ENCODE data around the gene OR52I1. TPM values are rescaled to one million over a fixed set of nuclear protein-coding genes. Genes with fewer than 3 reads are reported as not detected.
A peak's percentile ranks its signal among the peaks of the same experiment; 100 is the strongest.

The OR52I1 gene
- total RNA-seq, 1 experiment from 2014 or later, result not detected

DNA sequence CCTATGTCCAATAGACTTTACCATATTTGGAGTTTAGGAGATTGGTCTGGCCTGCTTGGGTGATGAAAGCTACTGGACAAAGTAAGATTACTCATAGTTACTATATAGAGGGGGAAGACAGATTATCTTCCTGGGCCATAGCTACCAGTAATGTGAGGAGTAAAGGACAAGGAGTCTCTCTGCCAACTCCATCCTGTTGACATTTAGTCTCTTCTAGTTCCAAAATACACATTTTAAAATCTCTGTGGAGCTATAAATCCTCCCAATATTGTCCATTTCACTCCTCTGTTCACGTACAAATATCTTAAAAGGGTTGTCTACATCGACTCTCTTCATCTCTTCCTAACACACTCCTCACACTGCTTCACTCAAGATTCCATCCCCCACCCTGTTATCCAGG lies 42.3 kb downstream of the OR52I1 start:
- H3K9me3 Mint-ChIP-seq (ENCODE audit: low read depth, unreplicated experiment), result no peaks in the 10 kb centered on the region
- CTCF ChIA-PET, result interaction anchor here (1.1 to 2.8 kb wide), 4 partner anchors 9 to 449 kb away, joined by 3 to 25 read pairs (median 6); no protein-coding TSS in a partner anchor
- no TSS peak for BruUV-seq (replicated peaks)
- H3K4me3 Mint-ChIP-seq (ENCODE audit: low read depth, unreplicated experiment), result no peak overlapping the region
- H3K27ac Mint-ChIP-seq (ENCODE audit: unreplicated experiment), result no peak overlapping the region
- no peaks in the 10 kb centered on the region for H3K36me3 Mint-ChIP-seq (ENCODE audit: insufficient read depth, unreplicated experiment)
- intact Hi-C loops (cut with micrococcal nuclease; ENCODE audit: unreplicated experiment), result loop anchor here (2.0 kb wide), 2 partner anchors 37 to 183 kb away; no protein-coding TSS in a partner anchor
- no peak for DNase-seq
- no peaks in the 10 kb centered on the region for H3K4me1 Mint-ChIP-seq (ENCODE audit: low read depth, unreplicated experiment)
- peaks cover 18% of the 10 kb centered on the region for H3K27me3 Mint-ChIP-seq (ENCODE audit: unreplicated experiment)
- TF ChIP-seq, protein P1, sequence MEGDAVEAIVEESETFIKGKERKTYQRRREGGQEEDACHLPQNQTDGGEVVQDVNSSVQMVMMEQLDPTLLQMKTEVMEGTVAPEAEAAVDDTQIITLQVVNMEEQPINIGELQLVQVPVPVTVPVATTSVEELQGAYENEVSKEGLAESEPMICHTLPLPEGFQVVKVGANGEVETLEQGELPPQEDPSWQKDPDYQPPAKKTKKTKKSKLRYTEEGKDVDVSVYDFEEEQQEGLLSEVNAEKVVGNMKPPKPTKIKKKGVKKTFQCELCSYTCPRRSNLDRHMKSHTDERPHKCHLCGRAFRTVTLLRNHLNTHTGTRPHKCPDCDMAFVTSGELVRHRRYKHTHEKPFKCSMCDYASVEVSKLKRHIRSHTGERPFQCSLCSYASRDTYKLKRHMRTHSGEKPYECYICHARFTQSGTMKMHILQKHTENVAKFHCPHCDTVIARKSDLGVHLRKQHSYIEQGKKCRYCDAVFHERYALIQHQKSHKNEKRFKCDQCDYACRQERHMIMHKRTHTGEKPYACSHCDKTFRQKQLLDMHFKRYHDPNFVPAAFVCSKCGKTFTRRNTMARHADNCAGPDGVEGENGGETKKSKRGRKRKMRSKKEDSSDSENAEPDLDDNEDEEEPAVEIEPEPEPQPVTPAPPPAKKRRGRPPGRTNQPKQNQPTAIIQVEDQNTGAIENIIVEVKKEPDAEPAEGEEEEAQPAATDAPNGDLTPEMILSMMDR (IDR thresholded peaks at IDR 0.05; ENCODE audit: unreplicated experiment), result no peak

DNA sequence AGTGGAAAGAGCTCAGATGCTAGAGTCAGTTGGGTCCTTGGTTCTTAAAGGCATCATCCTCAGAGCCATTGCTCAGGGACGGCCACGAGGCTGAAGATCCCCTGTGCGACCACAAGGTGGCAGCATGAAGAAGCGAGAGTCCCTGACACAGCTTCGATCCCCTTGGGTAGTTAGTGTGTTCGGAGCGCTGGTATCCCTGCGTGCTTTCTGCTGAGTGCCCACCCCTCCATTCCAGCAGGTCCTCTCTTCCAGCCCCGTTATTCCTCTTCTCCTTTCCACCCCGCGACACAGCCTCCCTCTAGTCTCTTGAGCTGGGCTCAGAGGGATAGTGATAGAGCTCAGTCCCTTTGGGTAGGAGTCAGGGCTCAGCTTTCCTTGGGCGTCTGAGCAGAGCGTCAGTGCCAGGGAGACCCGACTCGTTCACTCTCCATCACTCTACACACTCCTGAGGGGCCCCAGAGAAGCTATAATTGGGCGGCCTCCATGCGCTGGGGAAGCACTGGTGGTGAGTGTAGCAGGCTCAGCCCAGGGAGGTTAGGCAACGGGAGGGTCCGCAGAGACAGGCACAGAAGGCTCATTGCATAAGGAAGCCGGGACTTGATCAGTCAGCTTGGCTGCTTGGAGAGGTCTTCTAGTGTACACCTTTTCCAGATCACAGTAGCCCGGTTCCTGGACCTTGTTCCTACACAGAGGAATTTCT lies 43.3 kb downstream of the OR52I1 start, which contains the start of gene OR51D1:
Gene OR51D1, plus strand, starts transcription at position 516 of the 700 bp plus-strand sequence. CDS start 2,314 bp downstream, outside the sequence.
- BruUV-seq (replicated peaks), result no TSS peak
- DNase-seq, result peak; percentile 80
- CTCF ChIA-PET, result interaction anchor here (0.7 to 2.8 kb wide), 6 partner anchors 9 to 450 kb away, joined by 3 to 25 read pairs (median 4); no protein-coding TSS in a partner anchor
- Mint-ChIP-seq H3K36me3 (ENCODE audit: insufficient read depth, unreplicated experiment) (no peaks in the 10 kb centered on the region), H3K27ac (ENCODE audit: unreplicated experiment) (no peak within 1 kb of the TSS), H3K9me3 (ENCODE audit: low read depth, unreplicated experiment) (no peaks in the 10 kb centered on the region), H3K4me1 (ENCODE audit: low read depth, unreplicated experiment) (no peaks in the 10 kb centered on the region), H3K27me3 (ENCODE audit: unreplicated experiment) (peaks cover 25% of the 10 kb centered on the region), H3K4me3 (ENCODE audit: low read depth, unreplicated experiment) (no peak within 1 kb of the TSS)
- TF ChIP-seq, protein P1 (IDR thresholded peaks at IDR 0.05; ENCODE audit: unreplicated experiment), result peak; percentile 83
- intact Hi-C loops (cut with micrococcal nuclease; ENCODE audit: unreplicated experiment), result loop anchor here (1.0 to 2.0 kb wide), 4 partner anchors 36 to 367 kb away; no protein-coding TSS in a partner anchor

DNA sequence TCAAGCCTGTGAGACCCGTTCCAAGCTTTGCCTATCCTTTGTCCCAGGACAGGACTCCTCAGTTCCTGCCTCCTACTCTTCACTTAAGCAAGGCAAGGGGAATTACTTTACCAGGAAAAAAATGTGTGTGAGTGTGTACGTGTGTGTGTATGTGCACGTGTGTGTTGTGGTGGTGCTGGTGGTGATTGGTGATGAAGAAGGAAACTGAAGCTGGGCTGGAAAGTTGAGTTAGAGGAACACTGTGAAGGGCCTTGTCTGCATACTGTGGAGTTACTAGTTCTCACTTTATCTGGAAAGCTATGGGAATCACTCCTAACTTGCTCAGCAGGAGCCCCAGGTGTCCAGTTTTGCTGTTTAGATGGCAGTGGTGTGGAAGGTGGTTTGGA lies 43.8 kb downstream of the OR52I1 start:
- no peak overlapping the region for H3K4me3 Mint-ChIP-seq (ENCODE audit: low read depth, unreplicated experiment)
- peaks cover 31% of the 10 kb centered on the region for H3K27me3 Mint-ChIP-seq (ENCODE audit: unreplicated experiment)
- no peak for DNase-seq
- no TSS peak for BruUV-seq (replicated peaks)
- TF ChIP-seq, protein P1 (IDR thresholded peaks at IDR 0.05; ENCODE audit: unreplicated experiment), result no peak
- H3K36me3 Mint-ChIP-seq (ENCODE audit: insufficient read depth, unreplicated experiment), result no peaks in the 10 kb centered on the region
- H3K4me1 Mint-ChIP-seq (ENCODE audit: low read depth, unreplicated experiment), result no peaks in the 10 kb centered on the region
- CTCF ChIA-PET, result interaction anchor here (0.7 to 2.8 kb wide), 2 partner anchors 188 to 436 kb away, joined by 3 to 25 read pairs; no protein-coding TSS in a partner anchor
- no peaks in the 10 kb centered on the region for H3K9me3 Mint-ChIP-seq (ENCODE audit: low read depth, unreplicated experiment)
- intact Hi-C loops (cut with micrococcal nuclease; ENCODE audit: unreplicated experiment), result loop anchor here (1.0 to 2.0 kb wide), 4 partner anchors 35 to 367 kb away; no protein-coding TSS in a partner anchor
- H3K27ac Mint-ChIP-seq (ENCODE audit: unreplicated experiment), result no peak overlapping the region

DNA sequence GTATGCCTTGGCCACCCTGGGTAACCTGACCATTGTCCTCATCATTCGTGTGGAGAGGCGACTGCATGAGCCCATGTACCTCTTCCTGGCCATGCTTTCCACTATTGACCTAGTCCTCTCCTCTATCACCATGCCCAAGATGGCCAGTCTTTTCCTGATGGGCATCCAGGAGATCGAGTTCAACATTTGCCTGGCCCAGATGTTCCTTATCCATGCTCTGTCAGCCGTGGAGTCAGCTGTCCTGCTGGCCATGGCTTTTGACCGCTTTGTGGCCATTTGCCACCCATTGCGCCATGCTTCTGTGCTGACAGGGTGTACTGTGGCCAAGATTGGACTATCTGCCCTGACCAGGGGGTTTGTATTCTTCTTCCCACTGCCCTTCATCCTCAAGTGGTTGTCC lies 46.1 kb downstream of the OR52I1 start:
- Mint-ChIP-seq H3K27me3 (ENCODE audit: unreplicated experiment) (peaks cover 53% of the 10 kb centered on the region), H3K36me3 (ENCODE audit: insufficient read depth, unreplicated experiment) (no peaks in the 10 kb centered on the region), H3K9me3 (ENCODE audit: low read depth, unreplicated experiment) (no peaks in the 10 kb centered on the region), H3K4me1 (ENCODE audit: low read depth, unreplicated experiment) (no peaks in the 10 kb centered on the region), H3K27ac (ENCODE audit: unreplicated experiment) (no peak overlapping the region), H3K4me3 (ENCODE audit: low read depth, unreplicated experiment) (no peak overlapping the region)
- BruUV-seq (replicated peaks), result no TSS peak
- CTCF ChIA-PET, result no interaction called here
- intact Hi-C loops (cut with micrococcal nuclease; ENCODE audit: unreplicated experiment), result no loop called here
- TF ChIP-seq, protein P1 (IDR thresholded peaks at IDR 0.05; ENCODE audit: unreplicated experiment), result no peak
- no peak for DNase-seq

All from Calu3 (cell line).